ENCODE measurements around the gene ARHGAP44.

Gene ARHGAP44

DNA sequence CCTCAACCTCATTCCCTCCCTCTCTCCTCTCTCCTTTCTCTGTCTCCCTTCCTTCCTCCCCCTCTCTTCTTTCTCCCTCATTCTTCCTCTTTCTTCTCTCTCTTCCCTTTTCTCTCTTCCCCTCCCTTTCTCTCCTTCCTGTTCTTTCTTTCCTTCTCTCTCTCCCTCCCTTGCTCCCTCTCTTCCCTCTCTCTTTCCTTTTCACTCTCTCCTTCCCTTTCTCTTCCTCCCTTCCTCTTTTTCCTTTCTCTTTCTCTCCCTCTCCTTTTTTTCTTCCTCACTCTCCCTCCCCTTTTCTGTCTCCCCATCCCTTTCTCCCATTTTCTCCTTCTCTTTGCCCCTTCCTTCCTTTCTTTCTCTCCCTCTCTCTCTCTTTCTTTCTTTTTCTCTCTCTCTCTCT, 236.4 kb downstream of the ARHGAP44 start:
- peaks cover 9% of the 10 kb centered on the region for H3K4me1 Mint-ChIP-seq (ENCODE audit: low read depth)
- H3K27ac Mint-ChIP-seq: no peak overlapping the region
- no peaks in the 10 kb centered on the region for H3K9me3 Mint-ChIP-seq
- H3K36me3 Mint-ChIP-seq (ENCODE audit: low read depth): no peaks in the 10 kb centered on the region
- DNase-seq (ENCODE audit: low spot score): no peak
- no peak overlapping the region for H3K4me3 Mint-ChIP-seq
- peaks cover 5% of the 10 kb centered on the region for H3K27me3 Mint-ChIP-seq (ENCODE audit: low read depth)

GRCh38 chr17:13027246-13027645, 237.9 kb downstream of the ARHGAP44 start:
- no peaks in the 10 kb centered on the region for H3K9me3 Mint-ChIP-seq
- no peak overlapping the region for H3K4me3 Mint-ChIP-seq
- no peak overlapping the region for H3K27ac Mint-ChIP-seq
- H3K36me3 Mint-ChIP-seq (ENCODE audit: low read depth): no peaks in the 10 kb centered on the region
- H3K27me3 Mint-ChIP-seq (ENCODE audit: low read depth): peaks cover 5% of the 10 kb centered on the region
- H3K4me1 Mint-ChIP-seq (ENCODE audit: low read depth): peaks cover 12% of the 10 kb centered on the region
- DNase-seq (ENCODE audit: low spot score): no peak

- Mint-ChIP-seq H3K9me3 (no peaks in the 10 kb centered on the region), H3K27me3 (ENCODE audit: low read depth) (peaks cover 5% of the 10 kb centered on the region), H3K27ac (no peak overlapping the region), H3K36me3 (ENCODE audit: low read depth) (no peaks in the 10 kb centered on the region), H3K4me3 (no peak overlapping the region), H3K4me1 (ENCODE audit: low read depth) (peaks cover 10% of the 10 kb centered on the region)
- DNase-seq (ENCODE audit: low spot score): no peak
Measured at GRCh38 chr17:13029340-13029739, 240.0 kb downstream of the ARHGAP44 start.

DNA sequence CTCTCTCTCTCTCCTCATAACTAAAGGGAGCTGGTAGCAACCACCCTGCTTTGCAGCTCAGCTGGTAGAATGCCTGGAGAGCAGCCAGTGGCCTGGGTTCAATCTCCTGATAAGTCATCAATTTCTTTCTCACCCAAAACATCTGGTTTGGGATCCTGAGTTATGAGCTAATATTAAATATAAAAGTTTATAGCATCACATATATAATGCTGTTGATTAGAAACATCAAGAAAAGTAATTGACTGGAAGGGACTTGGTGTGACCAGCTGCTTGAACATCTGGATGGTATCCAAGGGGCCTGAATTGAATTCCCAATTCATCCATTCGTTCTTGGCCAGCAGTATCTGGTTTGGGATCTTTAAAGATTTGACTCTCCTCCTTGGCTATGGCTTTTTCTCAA, 240.8 kb downstream of the ARHGAP44 start:
- no peak for DNase-seq (ENCODE audit: low spot score)
- no peaks in the 10 kb centered on the region for H3K9me3 Mint-ChIP-seq
- no peak overlapping the region for H3K4me3 Mint-ChIP-seq
- peaks cover 6% of the 10 kb centered on the region for H3K4me1 Mint-ChIP-seq (ENCODE audit: low read depth)
- no peak overlapping the region for H3K27ac Mint-ChIP-seq
- peaks cover 5% of the 10 kb centered on the region for H3K27me3 Mint-ChIP-seq (ENCODE audit: low read depth)
- no peaks in the 10 kb centered on the region for H3K36me3 Mint-ChIP-seq (ENCODE audit: low read depth)

DNA sequence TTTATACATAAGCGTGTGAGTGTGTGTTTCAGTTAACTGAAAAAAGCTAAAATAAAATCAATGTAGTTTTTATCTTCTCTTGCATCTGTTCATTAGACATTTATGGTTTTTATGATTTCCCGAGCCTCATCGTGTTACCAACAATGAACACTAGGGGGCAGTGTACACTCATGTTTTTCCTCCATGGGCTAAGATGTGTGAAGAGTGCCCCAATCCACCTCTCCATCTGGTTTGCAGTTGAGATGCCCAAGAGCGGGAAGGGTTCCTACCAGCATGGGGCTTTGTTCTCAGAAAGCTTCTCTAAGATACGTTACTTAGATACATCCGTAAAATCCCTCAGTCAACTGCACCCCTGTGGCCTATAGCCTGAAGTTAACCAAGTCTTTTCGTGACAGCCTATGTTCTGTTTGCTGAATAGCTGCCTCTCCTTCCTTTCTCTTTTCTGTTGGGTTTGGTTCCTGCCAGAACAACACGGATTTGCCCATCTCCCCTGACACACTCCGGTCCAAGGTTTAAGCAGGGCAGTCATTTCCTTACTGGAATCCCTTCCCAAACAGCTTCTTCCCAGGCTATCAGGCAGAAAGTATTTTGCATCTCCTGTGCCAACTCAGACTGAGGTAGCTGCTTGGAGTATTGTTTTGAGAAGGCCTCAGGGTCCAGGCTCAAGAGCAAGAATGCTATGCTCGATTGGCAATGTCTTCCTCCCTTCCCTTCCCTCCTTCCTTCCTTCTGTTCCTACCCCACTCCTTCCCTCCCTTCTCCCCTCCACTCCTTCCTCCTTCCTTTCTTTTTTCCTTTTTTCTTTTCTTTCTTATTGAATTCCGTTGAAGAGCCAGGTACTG, 241.4 kb downstream of the ARHGAP44 start:
- Mint-ChIP-seq H3K9me3 (peaks cover 4% of the 10 kb centered on the region), H3K27me3 (ENCODE audit: low read depth) (peaks cover 5% of the 10 kb centered on the region), H3K4me1 (ENCODE audit: low read depth) (peaks cover 6% of the 10 kb centered on the region), H3K36me3 (ENCODE audit: low read depth) (no peaks in the 10 kb centered on the region), H3K27ac (no peak overlapping the region), H3K4me3 (no peak overlapping the region)
- peak; percentile 23 for DNase-seq (ENCODE audit: low spot score)

DNA sequence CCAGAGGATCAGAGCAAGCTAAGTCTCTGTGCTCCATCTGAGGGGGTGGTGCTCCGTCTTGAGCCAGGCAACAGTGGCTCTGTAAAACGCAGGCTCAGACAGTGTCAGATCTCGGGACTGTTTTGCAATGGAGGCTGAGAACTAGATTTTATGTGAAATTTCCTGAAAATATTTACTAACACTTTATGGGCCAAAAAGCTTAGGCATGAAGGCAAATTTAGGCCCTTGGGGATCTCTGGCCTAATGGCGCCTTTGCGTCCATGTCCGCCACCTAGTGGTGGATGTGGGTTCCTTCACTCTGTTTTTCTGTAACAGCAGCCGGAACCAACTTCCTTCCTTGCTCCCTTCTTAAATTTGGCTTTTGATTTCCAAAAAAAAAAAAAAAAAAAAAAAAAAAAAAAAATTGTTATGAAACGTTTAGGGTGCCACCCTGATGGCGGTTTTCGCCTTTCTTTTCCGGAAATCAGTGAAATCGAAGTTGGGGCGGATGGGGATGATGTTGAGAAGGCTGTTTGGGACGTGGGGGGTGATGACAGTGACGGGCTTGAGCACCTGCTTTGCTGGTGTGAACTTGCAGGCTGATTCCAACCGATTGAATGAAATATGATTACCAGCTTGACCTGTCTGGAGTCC, 242.5 kb downstream of the ARHGAP44 start:
- H3K27ac Mint-ChIP-seq: no peak overlapping the region
- peak; percentile 29 for DNase-seq (ENCODE audit: low spot score)

GRCh38 chr17:13035420-13035819, 246.1 kb downstream of the ARHGAP44 start:
- Mint-ChIP-seq H3K9me3 (peaks cover 4% of the 10 kb centered on the region), H3K4me3 (no peak overlapping the region), H3K4me1 (ENCODE audit: low read depth) (peaks cover 4% of the 10 kb centered on the region), H3K36me3 (ENCODE audit: low read depth) (no peaks in the 10 kb centered on the region), H3K27ac (no peak overlapping the region), H3K27me3 (ENCODE audit: low read depth) (peaks cover 2% of the 10 kb centered on the region)
- DNase-seq (ENCODE audit: low spot score): no peak

More for the DNA sequence above, 242.5 kb downstream of the ARHGAP44 start:
- H3K9me3 Mint-ChIP-seq: peaks cover 4% of the 10 kb centered on the region
- peaks cover 6% of the 10 kb centered on the region for H3K4me1 Mint-ChIP-seq (ENCODE audit: low read depth)
- no peak overlapping the region for H3K4me3 Mint-ChIP-seq
- H3K36me3 Mint-ChIP-seq (ENCODE audit: low read depth): no peaks in the 10 kb centered on the region
- no peaks in the 10 kb centered on the region for H3K27me3 Mint-ChIP-seq (ENCODE audit: low read depth)

GRCh38 chr17:13036751-13037150, 247.5 kb downstream of the ARHGAP44 start:
- Mint-ChIP-seq H3K36me3 (ENCODE audit: low read depth) (no peaks in the 10 kb centered on the region), H3K27ac (no peak overlapping the region), H3K4me1 (ENCODE audit: low read depth) (peaks cover under 1% of the 10 kb centered on the region), H3K9me3 (peaks cover 4% of the 10 kb centered on the region), H3K4me3 (no peak overlapping the region), H3K27me3 (ENCODE audit: low read depth) (peaks cover 2% of the 10 kb centered on the region)
- DNase-seq (ENCODE audit: low spot score): no peak

DNA sequence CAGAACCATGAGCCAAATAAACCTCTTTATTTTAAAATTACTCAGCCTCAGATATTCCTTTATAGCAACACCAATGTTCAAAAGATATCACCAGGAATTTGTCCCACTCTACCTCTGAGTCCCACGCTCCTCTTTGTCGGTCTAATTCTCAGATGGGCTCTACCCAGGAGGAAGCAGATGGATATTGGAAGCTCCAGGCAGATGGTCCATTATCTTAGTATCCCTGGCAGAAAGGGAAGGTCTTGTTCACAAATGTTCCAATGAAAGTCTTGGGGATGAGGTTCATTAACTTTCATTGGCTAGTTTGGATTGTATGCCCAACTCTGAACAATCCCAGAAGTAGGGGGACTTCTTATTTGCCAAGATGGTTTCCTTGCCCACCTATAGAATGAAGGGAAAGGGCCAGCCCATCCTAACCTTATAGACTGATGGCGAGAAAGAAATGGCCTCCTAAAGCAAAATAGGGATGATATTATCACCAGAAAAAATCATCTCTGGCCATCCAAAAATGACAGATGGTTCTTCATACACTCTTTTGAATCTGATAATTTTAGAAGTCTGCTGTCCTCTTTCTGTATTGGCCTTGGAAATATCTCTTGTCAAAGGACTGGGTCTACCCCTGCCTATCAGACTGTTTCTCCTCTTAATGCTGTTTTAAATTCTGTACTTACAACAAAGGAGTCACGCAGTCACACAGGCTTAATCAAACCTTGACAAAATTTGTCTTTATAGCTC, 249.8 kb downstream of the ARHGAP44 start:
- Mint-ChIP-seq H3K4me3 (no peak overlapping the region), H3K9me3 (peaks cover 4% of the 10 kb centered on the region), H3K27me3 (ENCODE audit: low read depth) (peaks cover 2% of the 10 kb centered on the region), H3K27ac (no peak overlapping the region), H3K4me1 (ENCODE audit: low read depth) (no peaks in the 10 kb centered on the region), H3K36me3 (ENCODE audit: low read depth) (no peaks in the 10 kb centered on the region)
- DNase-seq (ENCODE audit: low spot score): no peak

Measured in T-helper 2 cell treated with Interferon-gamma antibody and Interleukin-4, amounts not matched to agents 5 μg/mL and 100 μg/mL, for 36 hours (primary cell).